ENCODE data around the gene FAM217B.
"Not testable (repeated sequence)": the region's sequence is repeated elsewhere in the genome, so short reads cannot be mapped to it uniquely, and the experiment has no call there.

The FAM217B gene

DNA sequence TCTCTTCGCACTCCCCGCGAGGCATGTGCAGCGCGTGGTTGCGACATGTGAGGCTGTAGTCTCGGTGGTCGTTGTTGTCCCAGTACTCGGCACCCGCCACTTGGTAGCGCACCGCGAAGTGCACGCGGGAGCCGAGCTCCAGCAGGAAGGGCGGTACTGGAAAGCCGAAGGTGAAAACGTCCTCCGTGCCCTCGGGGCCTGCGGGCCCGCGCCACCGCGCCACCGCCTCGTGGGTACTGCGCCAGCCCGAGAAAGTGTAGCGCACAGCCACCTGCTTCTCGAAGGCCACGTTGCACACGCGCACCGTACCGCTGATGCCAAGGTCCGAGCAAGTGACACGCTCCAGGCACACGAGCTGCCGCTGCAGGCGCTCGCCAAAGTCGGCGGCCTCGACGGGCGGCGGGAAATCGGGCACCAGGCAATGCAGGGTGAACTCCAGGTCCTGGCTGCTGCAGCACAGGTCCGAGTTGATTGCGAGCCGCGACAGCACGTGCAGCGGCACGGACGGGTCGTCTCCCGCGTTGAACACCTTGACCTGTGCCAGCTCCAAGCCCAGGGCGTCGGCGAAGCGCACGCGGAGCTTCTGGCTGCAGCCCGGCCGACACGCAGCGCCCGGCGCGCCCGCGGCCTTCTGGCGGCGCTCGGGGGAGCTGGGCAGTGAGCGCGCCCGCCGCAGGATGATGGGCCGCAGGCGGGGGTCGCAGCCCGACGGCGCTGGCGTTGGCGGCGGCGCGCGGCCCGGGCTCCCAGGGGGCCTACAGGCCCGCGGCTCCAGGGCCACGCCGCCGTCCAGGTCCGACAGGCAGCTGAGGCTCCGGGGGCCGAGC is 924 bp upstream of the FAM217B start:
- DNase-seq, result no peak

GRCh38 chr20:59939879-59940128 is 385 bp upstream of the FAM217B start:
- no peak for DNase-seq

DNA sequence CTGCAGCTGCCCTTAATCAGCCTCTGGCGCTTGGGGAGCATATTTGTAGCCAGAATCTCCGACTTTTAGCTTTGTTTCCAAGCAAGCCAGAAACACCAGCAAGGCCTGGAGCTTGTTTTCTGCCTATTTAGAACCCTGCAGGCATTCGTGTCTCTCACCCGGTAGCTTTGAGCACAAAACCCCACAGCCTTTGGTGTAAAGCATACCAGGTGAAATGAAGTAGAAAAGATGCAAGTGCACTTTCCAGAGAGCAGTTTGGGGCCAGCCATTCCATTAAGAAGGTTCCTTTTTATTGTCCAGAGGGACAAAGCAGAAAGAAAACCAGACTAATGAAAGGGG is 736 bp downstream of the FAM217B start:
- no peak for DNase-seq

GRCh38 chr20:59942245-59942644 is 2.1 kb downstream of the FAM217B start:
- DNase-seq, result no peak

DNA sequence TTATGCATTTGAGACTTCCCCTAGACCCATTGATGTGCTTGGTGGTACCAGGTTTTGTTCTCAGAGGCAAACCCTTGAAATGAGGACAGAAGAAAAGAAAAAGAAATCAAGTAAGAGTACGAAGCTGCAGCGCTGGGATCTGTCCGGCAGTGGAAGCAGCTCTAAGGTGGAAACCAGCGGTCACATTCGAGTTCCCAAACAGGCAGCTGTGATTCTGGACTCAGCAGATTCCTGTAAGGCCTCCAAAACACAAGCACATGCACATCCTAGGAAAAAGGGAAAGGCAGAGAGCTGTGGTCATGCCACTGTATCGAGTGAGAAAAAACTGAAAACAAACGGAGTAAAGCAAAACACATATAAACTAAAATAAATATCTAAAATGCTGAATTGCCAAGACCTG is 4.5 kb downstream of the FAM217B start:
- DNase-seq, result no peak

DNA sequence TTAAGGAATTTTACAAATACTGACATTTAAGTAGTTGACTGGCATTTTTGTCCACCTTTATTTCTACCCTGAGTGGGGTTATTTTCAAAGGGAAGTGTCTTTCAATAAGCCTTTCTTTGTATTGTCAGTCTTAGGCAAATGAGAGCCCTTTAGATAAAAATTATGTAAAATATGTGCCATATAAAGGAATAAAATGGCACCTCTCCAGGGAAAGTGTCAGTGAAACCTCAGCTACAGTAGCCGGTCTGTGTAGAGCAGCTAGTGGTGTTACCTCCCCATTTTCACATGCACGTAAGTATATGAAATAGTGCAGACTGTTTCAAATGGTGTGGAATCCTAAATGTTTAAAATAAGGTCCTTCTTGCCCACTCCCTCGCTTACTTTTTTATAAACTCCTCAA is 5.0 kb downstream of the FAM217B start:
- DNase-seq, result no peak

DNA sequence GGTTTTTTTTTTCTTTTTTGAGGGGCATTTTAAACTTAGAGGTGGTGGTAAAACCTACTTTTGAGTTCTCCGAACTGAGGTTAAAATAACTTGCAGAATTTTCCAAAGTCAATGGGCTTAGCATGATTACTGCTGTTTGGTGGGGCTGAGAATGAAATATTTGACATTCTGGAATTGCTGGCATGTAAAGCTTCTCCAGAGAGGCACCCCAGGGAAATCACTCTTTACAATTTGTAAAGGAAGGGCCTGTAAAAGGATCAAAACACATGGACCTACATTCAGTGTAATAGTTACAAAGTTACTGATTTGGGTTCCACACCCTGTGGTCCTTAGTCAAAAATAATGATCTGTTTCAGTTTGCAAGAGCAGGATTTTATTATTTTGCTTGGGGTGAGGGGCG is 5.5 kb downstream of the FAM217B start:
- DNase-seq, result no peak

DNA sequence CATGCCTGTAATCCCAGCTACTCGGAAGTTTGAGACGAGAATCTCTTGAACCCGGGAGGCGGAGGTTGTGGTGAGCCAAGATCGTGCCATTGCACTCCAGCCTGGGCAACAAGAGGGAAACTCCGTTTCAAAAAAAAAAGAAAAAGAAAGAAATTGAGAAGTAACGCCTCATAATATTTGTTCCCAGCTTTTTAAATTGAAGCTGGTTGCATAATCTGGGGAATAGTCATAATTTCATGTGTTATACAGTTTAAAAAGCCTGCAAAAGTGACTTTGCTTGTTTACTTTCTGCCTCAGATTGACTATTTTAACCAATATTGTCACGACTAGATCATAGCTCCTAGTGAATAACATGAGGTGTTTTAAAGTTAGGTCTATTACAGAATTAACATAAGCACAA is 7.2 kb downstream of the FAM217B start:
- no peak for DNase-seq

- no peak for DNase-seq
Observed at GRCh38 chr20:59948212-59948611, 8.0 kb downstream of the FAM217B start.

DNA sequence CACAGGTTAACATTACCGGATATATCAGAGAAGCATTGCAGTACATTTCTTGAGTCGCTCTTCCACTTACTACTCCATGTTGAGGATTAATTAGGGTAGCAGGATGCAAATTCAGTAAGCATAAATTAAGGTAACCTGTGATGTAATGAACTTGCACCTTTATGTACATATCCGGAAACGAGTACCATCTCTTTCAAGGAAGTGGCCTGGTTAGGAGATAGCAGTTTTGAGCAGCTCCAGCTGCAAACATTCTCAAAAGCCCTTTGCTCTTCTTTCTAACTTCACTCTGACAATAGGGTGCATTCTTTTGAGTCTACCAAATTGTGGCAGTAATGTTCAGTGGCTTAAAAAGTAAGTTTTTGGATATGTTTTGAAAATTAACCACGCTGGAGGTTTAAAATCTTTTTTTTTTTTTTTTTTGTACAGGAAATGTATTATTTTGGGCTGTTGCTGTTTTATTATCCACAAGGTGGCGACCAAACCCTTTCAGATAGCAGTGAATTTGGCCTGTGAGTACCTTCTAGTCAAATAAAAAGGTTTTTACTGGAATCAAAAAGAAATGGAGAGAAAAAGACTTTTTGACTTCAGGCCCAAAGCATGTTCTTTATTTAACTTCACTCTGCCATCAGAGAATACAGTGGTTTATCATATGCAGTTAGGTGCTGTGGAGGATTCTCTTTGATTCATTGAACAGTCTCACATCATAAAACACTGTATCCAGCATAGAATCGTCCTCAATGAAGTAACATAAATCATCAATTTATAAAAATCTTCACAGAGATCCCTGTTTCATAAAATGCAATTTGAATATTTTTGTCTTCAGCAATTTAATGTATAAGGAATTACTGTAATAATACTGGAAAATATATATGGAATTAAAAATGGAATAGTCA is 8.9 kb downstream of the FAM217B start:
- peak; percentile 48 to 62 for DNase-seq

DNA sequence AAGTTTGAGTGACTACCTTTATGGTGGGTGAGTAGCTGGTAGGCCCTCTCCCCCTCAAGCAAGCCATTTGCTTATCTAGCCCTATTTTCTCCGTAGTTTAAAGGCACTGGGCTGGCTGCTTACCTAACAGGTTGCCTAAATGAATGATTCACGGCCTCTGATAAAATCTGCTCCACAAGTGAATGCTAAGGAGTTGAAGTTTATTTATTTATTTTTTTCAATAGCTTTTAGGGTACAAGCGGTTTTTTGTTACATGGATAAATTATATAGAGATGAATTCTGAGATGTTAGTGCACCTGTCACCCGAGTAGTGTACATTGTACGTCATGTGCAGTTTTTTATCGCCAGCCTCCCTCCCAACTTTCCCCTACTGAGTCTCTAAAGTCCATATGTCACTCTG is 9.7 kb downstream of the FAM217B start:
- DNase-seq, result no peak

- DNase-seq, result no peak
Observed at GRCh38 chr20:59954718-59955117, 14.5 kb downstream of the FAM217B start.

DNA sequence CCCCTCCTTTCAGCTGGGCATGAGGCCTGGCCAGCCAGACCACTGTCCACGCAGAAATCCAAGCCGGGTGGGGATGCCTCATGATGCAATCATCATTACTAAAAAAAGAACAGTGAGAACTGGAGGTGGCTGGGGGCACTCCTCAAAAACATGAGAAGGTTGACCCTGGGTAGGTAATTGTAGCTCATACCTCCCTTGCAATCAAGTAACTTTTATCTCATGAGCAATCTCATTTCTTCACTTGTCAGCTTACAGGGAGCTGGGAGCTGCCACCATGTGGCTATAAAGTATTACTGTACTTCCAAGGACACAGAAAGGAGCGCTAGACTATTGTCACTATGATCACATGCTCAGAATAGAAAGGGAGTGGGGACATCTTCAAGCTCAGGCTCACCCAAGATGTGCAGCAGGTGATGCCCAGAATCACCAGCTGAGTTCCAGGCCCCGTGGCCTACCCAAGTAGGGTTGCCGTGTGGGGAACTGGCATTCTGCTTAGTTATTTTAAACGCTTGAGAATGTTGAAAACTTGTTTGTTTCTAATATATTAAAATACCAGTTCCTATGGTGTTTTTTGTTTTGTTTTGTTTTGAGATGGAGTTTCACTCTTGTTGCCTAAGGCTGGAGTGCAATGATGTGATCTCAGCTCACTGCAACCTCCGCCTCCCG is 15.1 kb downstream of the FAM217B start:
- peak; percentile 39 to 46 for DNase-seq

GRCh38 chr20:59957568-59957967 is 17.4 kb downstream of the FAM217B start:
- not testable (repeated sequence) for DNase-seq

GRCh38 chr20:59958123-59958522 is 17.9 kb downstream of the FAM217B start, which contains the start of gene CDH26:
Gene CDH26 (plus strand): TSS chr20:59958423. CDS start chr20:59958727, 304 bp downstream.
- DNase-seq, result no peak

DNA sequence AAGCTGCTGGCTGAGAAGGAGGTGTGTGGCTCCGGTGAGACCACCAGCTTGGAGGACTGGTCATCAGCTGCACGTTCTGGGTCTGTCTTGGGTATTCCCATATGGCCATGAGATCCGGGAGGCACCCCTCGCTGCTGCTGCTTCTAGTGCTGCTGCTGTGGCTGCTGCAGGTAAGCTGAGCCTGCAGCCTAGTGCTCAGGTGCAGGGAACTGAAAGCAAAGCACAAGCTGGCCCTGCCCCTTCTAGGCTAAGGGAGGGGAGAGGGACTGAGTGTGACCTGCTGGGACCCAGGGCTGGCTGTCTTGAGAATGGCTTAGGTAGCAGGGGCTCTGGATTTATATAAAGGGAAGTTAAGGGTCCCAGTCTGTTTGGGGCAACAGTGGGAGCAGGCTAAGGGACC is 18.4 kb downstream of the FAM217B start:
- DNase-seq, result no peak

DNA sequence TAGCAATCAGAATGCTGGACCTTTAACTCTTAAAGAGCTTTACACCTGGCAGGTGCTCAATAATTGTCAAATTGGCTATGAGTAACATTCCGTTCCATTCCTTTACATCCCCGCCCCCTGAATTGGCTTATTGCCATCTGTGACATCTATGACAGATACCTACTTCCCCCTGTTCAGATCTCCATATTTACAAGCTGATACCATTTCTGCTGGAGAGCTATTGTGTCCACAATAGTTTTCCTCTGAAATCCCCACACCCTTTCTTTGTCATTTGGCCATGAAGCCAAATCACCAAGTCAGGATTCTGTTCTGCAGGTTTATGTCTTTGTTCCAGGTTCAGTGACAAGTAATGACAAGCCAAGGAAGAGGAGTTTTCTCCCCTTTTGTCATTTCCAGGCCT is 21.2 kb downstream of the FAM217B start:
- no peak for DNase-seq

GRCh38 chr20:59962155-59962554 is 22.0 kb downstream of the FAM217B start:
- no peak for DNase-seq

DNA sequence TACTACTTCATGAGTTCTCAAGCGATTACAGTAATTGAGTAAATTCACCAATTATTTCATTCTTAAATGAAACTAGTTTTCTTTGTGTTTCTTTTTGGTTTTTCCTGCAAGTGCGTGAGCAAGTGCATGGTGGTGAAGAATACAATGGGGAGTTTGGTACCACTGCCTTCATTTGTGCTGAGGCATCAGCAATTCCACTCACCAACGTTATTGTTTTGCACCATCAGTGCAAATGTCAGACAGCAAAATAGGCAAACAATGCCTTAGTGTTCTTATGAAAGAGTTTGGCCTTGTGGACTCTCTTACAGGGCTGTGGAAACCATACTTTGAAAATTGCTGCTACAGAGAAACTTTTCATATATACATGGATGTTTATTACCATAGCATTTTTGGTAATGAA is 26.2 kb downstream of the FAM217B start:
- no peak for DNase-seq

- no peak for DNase-seq
Observed at GRCh38 chr20:59971428-59971827, 31.2 kb downstream of the FAM217B start.

- no peak for DNase-seq
Observed at GRCh38 chr20:59972037-59972801, 32.0 kb downstream of the FAM217B start.

DNA sequence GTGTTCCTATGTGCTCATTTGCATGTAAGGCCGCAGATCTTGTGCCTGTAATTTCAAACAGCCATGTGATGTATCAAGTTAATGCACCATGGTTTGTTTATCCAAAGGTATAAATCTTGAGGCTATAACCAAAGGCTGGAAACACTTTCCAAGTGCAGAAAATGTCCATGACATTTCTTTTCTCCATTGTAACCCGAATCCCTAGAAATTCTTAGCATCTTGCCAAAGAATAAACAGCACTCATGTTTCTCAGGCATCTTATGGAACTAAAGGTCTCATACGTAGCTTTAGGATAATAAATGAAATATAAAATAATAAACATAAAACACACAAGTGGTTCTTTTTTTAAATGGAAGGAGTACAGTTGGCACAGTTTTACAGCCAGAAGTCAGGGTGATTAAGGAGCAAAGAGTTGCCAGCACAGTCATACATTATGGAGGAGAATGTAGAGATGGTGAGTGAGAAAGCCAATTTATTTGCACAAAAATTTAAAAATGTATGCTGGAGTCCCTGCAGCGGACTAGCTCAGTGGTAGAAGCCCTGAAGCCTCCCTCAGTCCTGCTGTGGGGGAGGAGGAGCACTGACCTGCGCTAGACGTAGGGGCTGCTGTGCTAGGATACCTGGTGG is 36.1 kb downstream of the FAM217B start:
- no peak for DNase-seq

DNA sequence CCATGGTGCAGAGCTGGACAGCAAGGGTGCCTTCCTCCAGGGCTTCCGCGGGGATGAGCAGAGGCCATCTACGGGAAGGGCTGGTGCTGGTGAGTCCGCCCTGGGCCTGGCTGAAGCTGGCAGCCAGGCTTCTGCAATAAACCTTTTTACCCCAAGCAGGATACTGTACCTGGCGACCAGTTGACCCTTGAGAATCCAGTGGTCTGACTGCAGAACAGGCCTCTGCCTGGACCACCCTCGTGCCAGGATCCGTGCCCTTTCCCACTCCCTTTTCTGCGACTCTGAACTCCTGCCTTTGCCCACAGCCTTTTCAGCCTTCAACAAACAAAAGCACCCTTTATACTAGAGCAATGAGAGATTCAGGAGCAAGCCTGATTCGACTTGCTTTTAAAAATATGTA is 36.9 kb downstream of the FAM217B start:
- DNase-seq, result no peak

All from SHP77 (cell line).